GM12878 (cell line): ENCODE results near the gene SRCIN1. TPM values are rescaled to one million over a fixed set of nuclear protein-coding genes. Genes with fewer than 3 reads are reported as not detected.

ENCODE experiments used
- ATAC-seq: fragments of 200-7000 bp; cut with Tn5 transposase; 3 replicates; pipeline ENCODE4 v1.9.1; 2020; ENCODE audit warnings: mild to moderate bottlenecking, moderate library complexity
- BruUV-seq: library from RNA; stranded (reverse); fragments of 400-500 nt; replicated peaks from 2 replicates; lab custom pipeline; 2021; lab: Mats Ljungman, UMichigan
- CTCF ChIA-PET: fragments of 300-600 bp; sonication (Branson Sonifier 250); formaldehyde crosslinking; extraction: SDS; loops from one replicate; lab custom pipeline; 2021; ENCODE audit warnings: inconsistent platforms; lab: Yijun Ruan, JAX
- POLR2A ChIA-PET: fragments of 350-600 bp; formaldehyde crosslinking; extraction: SDS; loops from one replicate; lab custom pipeline; 2021; ENCODE audit warnings: inconsistent platforms; lab: Charles Lee
- RAD21 ChIA-PET: fragments of 300-600 bp; sonication (Branson Sonifier 250); formaldehyde crosslinking; loops from one replicate; lab custom pipeline; 2023; ENCODE audit warnings: antibody characterized with exemption; ENCODE audit not compliant: unreplicated experiment; lab: Charles Lee
- SMC1A ChIA-PET: fragments of 300-600 bp; sonication (Branson Sonifier 250); formaldehyde crosslinking; loops from one replicate; lab custom pipeline; 2023; ENCODE audit not compliant: unreplicated experiment, uncharacterized antibody; lab: Charles Lee
- DNase-seq: peaks from one replicate; pipeline ENCODE4 v3.0.0-alpha.2; 2011; ENCODE audit warnings: low read depth, low spot score
- FAIRE-seq: peaks from 3 replicates; lab custom pipeline; 2011; peaks lifted over from hg19 to GRCh38; lab: Jason Lieb, UNC
- H2AFZ ChIP-seq: 2 replicates; pipeline ENCODE4 v1.6.0; 2011; ENCODE audit warnings: low read depth, low read length, control low read depth; ENCODE audit not compliant: control insufficient read depth
- H3K27ac ChIP-seq: 2 replicates; pipeline ENCODE4 v1.5.1; 2011; ENCODE audit warnings: control low read depth; ENCODE audit not compliant: control insufficient read depth, insufficient read depth
- H3K27me3 ChIP-seq, 2 experiments: replicated peaks in 1 of 2; 2 replicates each; pipeline versions ENCODE4 v1.6.0 to v1.6.1; 2011; ENCODE audit warnings: low read length in 1 of 2; ENCODE audit not compliant: control insufficient read depth in 2 of 2, insufficient read depth in 2 of 2
- H3K36me3 ChIP-seq, 2 experiments: 2 replicates each; pipeline ENCODE4 v1.5.1; 2011; ENCODE audit warnings: low read length in 1 of 2; ENCODE audit not compliant: control insufficient read depth in 2 of 2, insufficient read depth in 2 of 2
- H3K4me1 ChIP-seq: 2 replicates; pipeline ENCODE4 v1.6.1; 2011; ENCODE audit warnings: mild to moderate bottlenecking, low read length, moderate library complexity, mixed read lengths; ENCODE audit not compliant: control insufficient read depth, insufficient read depth
- H3K4me2 ChIP-seq: 2 replicates; pipeline ENCODE4 v1.6.0; 2011; ENCODE audit warnings: control low read depth; ENCODE audit not compliant: control insufficient read depth, insufficient read depth
- H3K4me3 ChIP-seq: fragments of 200-600 bp; sonication (generic); 2 replicates; pipeline ENCODE4 v1.5.1; 2016
- H3K79me2 ChIP-seq: 2 replicates; pipeline ENCODE4 v1.6.0; 2011; ENCODE audit warnings: low read length; ENCODE audit not compliant: control insufficient read depth, insufficient read depth
- H3K9ac ChIP-seq: 2 replicates; pipeline ENCODE4 v1.8.0; 2011; ENCODE audit warnings: low read length, control low read depth, mixed read lengths; ENCODE audit not compliant: control insufficient read depth, insufficient read depth
- H3K9me3 ChIP-seq: replicated peaks from 3 replicates; pipeline ENCODE4 v1.5.1; 2011; ENCODE audit warnings: mild to moderate bottlenecking, low read length; ENCODE audit not compliant: control insufficient read depth, insufficient read depth
- H4K20me1 ChIP-seq: 2 replicates; pipeline ENCODE4 v1.6.0; 2011; ENCODE audit not compliant: control insufficient read depth, insufficient read depth
- BHLHE40 ChIP-seq, 2 experiments: fragments of 450-650 bp in 1 of 2; IDR thresholded peaks; 2 replicates each; pipeline ENCODE4 v1.6.1; 2011 to 2017; ENCODE audit warnings: low read depth in 2 of 2, borderline replicate concordance in 1 of 2, improper control_type of control experiment in 1 of 2, low read length in 1 of 2, mild to moderate bottlenecking in 1 of 2
- CHD1 ChIP-seq: IDR thresholded peaks from 2 replicates; pipeline ENCODE4 v1.6.1; 2012; ENCODE audit warnings: low read depth, low read length, improper control_type of control experiment
- E2F4 ChIP-seq: IDR thresholded peaks from 2 replicates; pipeline ENCODE4 v1.6.1; 2012; ENCODE audit warnings: low read depth, low read length, improper control_type of control experiment
- FOS ChIP-seq: IDR thresholded peaks from 3 replicates; pipeline ENCODE4 v1.6.1; 2011; ENCODE audit warnings: borderline replicate concordance; ENCODE audit not compliant: insufficient read length; ENCODE audit errors: extremely low read depth
- KLF5 ChIP-seq: fragments of 450-650 bp; IDR thresholded peaks from 2 replicates; pipeline ENCODE4 v1.6.1; 2014; ENCODE audit warnings: mild to moderate bottlenecking; ENCODE audit not compliant: partially characterized antibody
- MAX ChIP-seq: IDR thresholded peaks from 2 replicates; pipeline ENCODE4 v1.6.1; 2012; ENCODE audit warnings: low read depth, low read length, improper control_type of control experiment
- NFXL1 ChIP-seq: fragments of 450-650 bp; IDR thresholded peaks from 2 replicates; pipeline ENCODE4 v1.6.1; 2017; ENCODE audit warnings: antibody characterized with exemption, mild to moderate bottlenecking, borderline replicate concordance
- NFYB ChIP-seq: IDR thresholded peaks from 2 replicates; pipeline ENCODE4 v1.6.1; 2011; ENCODE audit warnings: low read depth, mild to moderate bottlenecking, low read length, improper control_type of control experiment, moderate library complexity; ENCODE audit not compliant: insufficient read depth
- PAX5 ChIP-seq: IDR thresholded peaks from 2 replicates; pipeline ENCODE4 v1.6.1; 2011; ENCODE audit warnings: low read depth, low read length, borderline replicate concordance
- POLR2AphosphoS5 ChIP-seq: IDR thresholded peaks from 2 replicates; pipeline ENCODE4 v1.6.1; 2011; ENCODE audit warnings: mild to moderate bottlenecking, low read length, inconsistent platforms
- RAD21 ChIP-seq: IDR thresholded peaks from 2 replicates; pipeline ENCODE4 v1.6.1; 2011; ENCODE audit warnings: mild to moderate bottlenecking, low read depth, low read length, moderate library complexity; ENCODE audit not compliant: insufficient read depth
- TARDBP ChIP-seq: IDR thresholded peaks from 2 replicates; pipeline ENCODE4 v1.6.1; 2016; ENCODE audit warnings: borderline replicate concordance
- TCF3 ChIP-seq: IDR thresholded peaks from 2 replicates; pipeline ENCODE4 v1.6.1; 2012; ENCODE audit warnings: low read depth, mild to moderate bottlenecking, low read length, borderline replicate concordance; ENCODE audit not compliant: insufficient read depth
- WGBS: methylation state at CpG from one replicate; pipeline ENCODE4 v1.1.6; 2016; ENCODE audit warnings: low lambda C conversion rate; ENCODE audit not compliant: insufficient replicate concordance, insufficient coverage; ENCODE audit errors: missing lambda C conversion rate; 5-methylcytosine and 5-hydroxymethylcytosine counted together
- in situ Hi-C: fragments of 300-500 bp; cut with MboI; formaldehyde crosslinking; loops from 9 replicates; pipeline ENCODE4 v1.14.3; 2018; ENCODE audit warnings: mixed read lengths
- intact Hi-C: fragments of 100-400 bp; cut with micrococcal nuclease; formaldehyde crosslinking; loops from one replicate; pipeline ENCODE4 v1.14.2; 2022; ENCODE audit not compliant: unreplicated experiment
- polyA plus RNA-seq, 11 experiments: library from polyadenylated mRNA; depleted of rRNA in 4 of 11; unstranded in 6 of 11; stranded (reverse) in 5 of 11; fragments of >200 nt; fragmentation: Nextera tagmentation in 4 of 11; fragmentation: Illumina TruSeq in 1 of 11; extraction: Ambion mirVana in 4 of 11; extraction: Trizol in 1 of 11; gene quantifications; 1 replicate in 1 of 11; 2 replicates in 10 of 11; pipeline versions ENCODE4 v1.2.1 to v1.2.3, GENCODE V29; 2011 to 2016; ENCODE audit warnings: inconsistent platforms in 2 of 11, missing spikeins in 2 of 11, low read depth in 1 of 11
- total RNA-seq, 4 experiments: library from RNA; depleted of rRNA in 3 of 4; stranded (reverse); fragments of >200 nt in 3 of 4; fragmentation: Illumina TruSeq in 1 of 4; extraction: Trizol in 1 of 4; gene quantifications; 2 replicates each; pipeline versions ENCODE4 v1.2.1 to v1.2.3, GENCODE V29; 2013 to 2021
- TF ChIP-seq, protein P1 (sequence below): IDR thresholded peaks from 2 replicates; pipeline ENCODE4 v1.6.1; 2011; ENCODE audit warnings: low read depth, low read length, improper control_type of control experiment, borderline replicate concordance
- TF ChIP-seq, protein P2 (sequence below): fragments of 450-650 bp; IDR thresholded peaks from 2 replicates; pipeline ENCODE4 v1.6.1; 2018; ENCODE audit warnings: mild to moderate bottlenecking, low read depth, moderate library complexity; ENCODE audit not compliant: partially characterized antibody
- TF ChIP-seq, protein P3 (sequence below): fragments of 450-650 bp; IDR thresholded peaks from 2 replicates; pipeline ENCODE4 v1.6.1; 2018; ENCODE audit warnings: borderline replicate concordance, mild to moderate bottlenecking; ENCODE audit not compliant: partially characterized antibody

SRCIN1 gene
- total and polyA plus RNA-seq, 10 of the 15 experiments (the other 5 are each of a cell fraction or from before 2014, with no cell fraction given) = under 0.01 to 0.74 (median 0.20) TPM; not detected in 3

- Histone ChIP-seq H3K79me2 (no peaks in the 10 kb centered on the region), H3K9ac (no peak overlapping the region), H3K27me3 (peaks cover 4 to 10% of the 10 kb centered on the region in 2 experiments; a peak in 3 of 4 replicates), H3K36me3 (no peaks in the 10 kb centered on the region), H3K4me2 (no peak overlapping the region)
- intact Hi-C loops (no loop called here), in situ Hi-C loops (no loop called here)
- ChIA-PET CTCF (interaction anchor here (1.2 to 1.3 kb wide), 3 partner anchors 45 to 151 kb away, joined by 3 to 6 read pairs (median 4); no protein-coding TSS in a partner anchor), SMC1A (no interaction called here), POLR2A (no interaction called here), RAD21 (no interaction called here)
- FAIRE-seq (no peak), ATAC-seq (no peak), DNase-seq (no peak)
- WGBS = 52% methylated on average over 13 of the region's 13 CpGs
- BruUV-seq = no TSS peak
- no peak for TF ChIP-seq E2F4
- no peak for TF ChIP-seq POLR2AphosphoS5
- no peak for TF ChIP-seq TCF3
- TF ChIP-seq, protein P1, sequence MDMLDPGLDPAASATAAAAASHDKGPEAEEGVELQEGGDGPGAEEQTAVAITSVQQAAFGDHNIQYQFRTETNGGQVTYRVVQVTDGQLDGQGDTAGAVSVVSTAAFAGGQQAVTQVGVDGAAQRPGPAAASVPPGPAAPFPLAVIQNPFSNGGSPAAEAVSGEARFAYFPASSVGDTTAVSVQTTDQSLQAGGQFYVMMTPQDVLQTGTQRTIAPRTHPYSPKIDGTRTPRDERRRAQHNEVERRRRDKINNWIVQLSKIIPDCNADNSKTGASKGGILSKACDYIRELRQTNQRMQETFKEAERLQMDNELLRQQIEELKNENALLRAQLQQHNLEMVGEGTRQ = no peak
- no peak for TF ChIP-seq NFXL1
- TF ChIP-seq NFYB = no peak
- TF ChIP-seq, protein P2, sequence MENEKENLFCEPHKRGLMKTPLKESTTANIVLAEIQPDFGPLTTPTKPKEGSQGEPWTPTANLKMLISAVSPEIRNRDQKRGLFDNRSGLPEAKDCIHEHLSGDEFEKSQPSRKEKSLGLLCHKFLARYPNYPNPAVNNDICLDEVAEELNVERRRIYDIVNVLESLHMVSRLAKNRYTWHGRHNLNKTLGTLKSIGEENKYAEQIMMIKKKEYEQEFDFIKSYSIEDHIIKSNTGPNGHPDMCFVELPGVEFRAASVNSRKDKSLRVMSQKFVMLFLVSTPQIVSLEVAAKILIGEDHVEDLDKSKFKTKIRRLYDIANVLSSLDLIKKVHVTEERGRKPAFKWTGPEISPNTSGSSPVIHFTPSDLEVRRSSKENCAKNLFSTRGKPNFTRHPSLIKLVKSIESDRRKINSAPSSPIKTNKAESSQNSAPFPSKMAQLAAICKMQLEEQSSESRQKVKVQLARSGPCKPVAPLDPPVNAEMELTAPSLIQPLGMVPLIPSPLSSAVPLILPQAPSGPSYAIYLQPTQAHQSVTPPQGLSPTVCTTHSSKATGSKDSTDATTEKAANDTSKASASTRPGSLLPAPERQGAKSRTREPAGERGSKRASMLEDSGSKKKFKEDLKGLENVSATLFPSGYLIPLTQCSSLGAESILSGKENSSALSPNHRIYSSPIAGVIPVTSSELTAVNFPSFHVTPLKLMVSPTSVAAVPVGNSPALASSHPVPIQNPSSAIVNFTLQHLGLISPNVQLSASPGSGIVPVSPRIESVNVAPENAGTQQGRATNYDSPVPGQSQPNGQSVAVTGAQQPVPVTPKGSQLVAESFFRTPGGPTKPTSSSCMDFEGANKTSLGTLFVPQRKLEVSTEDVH = no peak
- no peak for TF ChIP-seq CHD1
- no peak for TF ChIP-seq BHLHE40 (IDR thresholded peaks at IDR 0.05; ENCODE audit: borderline replicate concordance in 1 of 2, low read depth in 2 of 2, low read length in 1 of 2)
- TF ChIP-seq, protein P3, sequence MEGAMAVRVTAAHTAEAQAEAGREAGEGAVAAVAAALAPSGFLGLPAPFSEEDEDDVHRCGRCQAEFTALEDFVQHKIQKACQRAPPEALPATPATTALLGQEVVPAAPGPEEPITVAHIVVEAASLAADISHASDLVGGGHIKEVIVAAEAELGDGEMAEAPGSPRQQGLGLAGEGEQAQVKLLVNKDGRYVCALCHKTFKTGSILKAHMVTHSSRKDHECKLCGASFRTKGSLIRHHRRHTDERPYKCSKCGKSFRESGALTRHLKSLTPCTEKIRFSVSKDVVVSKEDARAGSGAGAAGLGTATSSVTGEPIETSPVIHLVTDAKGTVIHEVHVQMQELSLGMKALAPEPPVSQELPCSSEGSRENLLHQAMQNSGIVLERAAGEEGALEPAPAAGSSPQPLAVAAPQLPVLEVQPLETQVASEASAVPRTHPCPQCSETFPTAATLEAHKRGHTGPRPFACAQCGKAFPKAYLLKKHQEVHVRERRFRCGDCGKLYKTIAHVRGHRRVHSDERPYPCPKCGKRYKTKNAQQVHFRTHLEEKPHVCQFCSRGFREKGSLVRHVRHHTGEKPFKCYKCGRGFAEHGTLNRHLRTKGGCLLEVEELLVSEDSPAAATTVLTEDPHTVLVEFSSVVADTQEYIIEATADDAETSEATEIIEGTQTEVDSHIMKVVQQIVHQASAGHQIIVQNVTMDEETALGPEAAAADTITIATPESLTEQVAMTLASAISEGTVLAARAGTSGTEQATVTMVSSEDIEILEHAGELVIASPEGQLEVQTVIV = no peak
- TF ChIP-seq TARDBP = no peak
- no peak for TF ChIP-seq MAX
- TF ChIP-seq KLF5 = no peak
- no peak for TF ChIP-seq FOS
- TF ChIP-seq PAX5 = no peak
- TF ChIP-seq RAD21 = no peak
- TF ChIP-seq, all 136 proteins: peak for 0
- peaks cover 3% of the 10 kb centered on the region; the same call in 1 of the 2 replicates for H3K4me1 ChIP-seq
- no peak overlapping the region for H3K4me3 ChIP-seq
- no peak overlapping the region for H3K27ac ChIP-seq
- H2AFZ ChIP-seq = no peak overlapping the region
- H3K9me3 ChIP-seq = no peaks in the 10 kb centered on the region
- no peaks in the 10 kb centered on the region for H4K20me1 ChIP-seq
Observed at GRCh38 chr17:38512473-38513058, 93.2 kb downstream of the SRCIN1 start.
